Measurements from ENCODE around the gene CRHR2.

Gene CRHR2

DNA sequence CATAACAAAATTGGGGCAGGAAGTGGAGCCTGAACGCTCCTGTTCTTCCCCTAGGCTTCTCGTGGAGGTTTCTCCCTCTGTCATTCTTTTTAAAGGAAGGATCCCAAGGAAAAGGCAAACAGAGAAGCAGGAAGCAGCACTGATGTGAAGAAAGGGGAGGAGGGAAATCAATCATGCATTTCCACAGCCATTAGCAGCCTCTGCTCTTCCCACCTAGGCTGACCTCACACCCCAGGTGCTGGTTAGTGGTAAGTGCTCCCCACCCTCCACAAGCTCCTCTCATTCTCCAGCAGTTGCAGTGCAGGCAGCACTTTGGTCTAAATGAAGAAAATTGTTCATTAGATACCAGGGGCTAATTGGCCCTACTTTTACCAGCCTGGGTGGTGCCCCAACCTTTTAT, 2.6 kb downstream of the CRHR2 start:
- no peak for DNase-seq (ENCODE audit: low spot score)

DNA sequence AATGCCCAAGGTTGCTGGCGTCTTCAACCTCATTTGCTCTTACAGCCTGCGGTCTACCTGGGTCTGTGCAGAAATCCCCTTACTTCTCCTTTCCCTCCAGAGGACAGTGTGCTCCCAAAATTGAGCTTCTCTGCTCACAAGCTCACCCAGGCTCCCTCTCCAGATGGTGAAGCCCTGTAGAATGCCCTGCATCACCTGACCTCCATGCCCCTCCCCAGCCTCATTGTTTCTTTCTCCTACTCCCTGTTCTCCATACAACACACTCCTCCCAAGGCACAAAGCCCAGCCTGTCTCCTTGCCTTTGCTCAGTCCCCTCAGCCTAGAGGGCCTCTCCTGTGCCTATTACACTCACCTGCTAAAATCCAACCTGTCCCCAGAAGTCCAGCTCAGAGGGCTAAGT, 3.5 kb downstream of the CRHR2 start:
- DNase-seq (ENCODE audit: low spot score), result no peak

- no peak for DNase-seq (ENCODE audit: low spot score)
Measured at GRCh38 chr7:30674876-30675275, 7.4 kb downstream of the CRHR2 start.

- DNase-seq (ENCODE audit: low spot score), result no peak
Measured at GRCh38 chr7:30674420-30674819, 7.8 kb downstream of the CRHR2 start.

- DNase-seq (ENCODE audit: low spot score), result no peak
Measured at GRCh38 chr7:30671793-30672465, 10.3 kb downstream of the CRHR2 start.

DNA sequence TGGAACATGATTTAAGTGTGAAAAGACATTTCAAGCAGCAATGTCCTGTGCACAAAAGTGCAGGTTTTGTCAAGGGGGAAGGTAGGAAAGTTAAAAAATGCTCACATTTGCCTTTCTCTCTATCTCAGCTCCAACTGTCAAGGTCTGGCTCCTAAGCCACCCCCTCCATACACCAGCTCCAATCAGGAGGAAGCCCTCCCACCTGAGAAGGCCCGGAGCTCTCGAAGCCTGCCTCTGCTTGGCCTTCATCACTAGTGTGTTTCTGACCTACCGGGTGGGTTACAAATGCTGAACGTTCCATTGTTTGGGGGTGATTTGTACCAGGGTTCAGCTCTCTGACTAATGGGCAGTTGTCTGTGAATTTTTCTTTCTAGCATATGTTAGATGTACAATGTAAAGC, 14.2 kb downstream of the CRHR2 start:
- DNase-seq (ENCODE audit: low spot score), result no peak

DNA sequence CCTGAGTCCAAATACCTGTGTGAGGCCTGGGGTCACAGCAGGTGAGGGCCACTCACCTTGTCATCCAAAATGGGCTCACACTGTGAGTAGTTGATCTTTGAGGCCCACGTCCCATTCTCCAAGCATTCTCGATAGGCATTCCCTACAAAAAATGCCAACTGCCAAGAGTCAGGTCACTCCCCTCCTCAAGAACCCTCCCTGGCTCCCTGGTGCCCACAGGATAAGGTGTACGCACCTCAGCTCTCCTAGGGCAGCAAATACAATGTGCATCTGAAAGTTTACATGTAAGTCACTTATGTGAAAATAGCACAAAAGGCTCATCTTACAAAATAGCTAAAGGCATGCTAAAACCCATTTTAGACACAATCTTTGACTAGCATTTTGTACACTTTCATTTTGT, 15.1 kb downstream of the CRHR2 start:
- no peak for DNase-seq (ENCODE audit: low spot score)

GRCh38 chr7:30665449-30665848, 16.8 kb downstream of the CRHR2 start:
- no peak for DNase-seq (ENCODE audit: low spot score)

DNA sequence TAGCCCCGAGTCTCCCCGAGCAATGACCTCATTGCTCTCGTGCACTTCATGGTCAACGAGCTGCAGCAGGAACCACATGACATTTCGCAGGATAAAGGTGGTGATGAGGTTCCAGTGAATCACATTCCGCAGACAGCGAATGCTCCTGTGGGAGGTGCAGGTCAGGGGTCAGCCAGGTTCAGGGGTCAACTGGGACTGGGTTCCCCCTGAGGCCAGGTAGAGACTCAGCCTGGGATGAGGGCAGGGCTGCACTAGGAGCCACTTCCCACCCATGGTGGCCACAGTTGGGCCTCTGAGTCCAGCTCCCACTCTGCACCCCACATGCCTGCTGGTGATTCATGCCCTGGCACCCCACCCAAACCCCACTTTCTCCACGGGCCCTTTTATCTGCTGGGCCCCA, 17.2 kb downstream of the CRHR2 start:
- DNase-seq (ENCODE audit: low spot score), result no peak

- DNase-seq (ENCODE audit: low spot score), result no peak
Measured at GRCh38 chr7:30664184-30664885, 17.9 kb downstream of the CRHR2 start.

- DNase-seq (ENCODE audit: low spot score), result no peak
Measured at GRCh38 chr7:30663414-30663813, 18.8 kb downstream of the CRHR2 start.

DNA sequence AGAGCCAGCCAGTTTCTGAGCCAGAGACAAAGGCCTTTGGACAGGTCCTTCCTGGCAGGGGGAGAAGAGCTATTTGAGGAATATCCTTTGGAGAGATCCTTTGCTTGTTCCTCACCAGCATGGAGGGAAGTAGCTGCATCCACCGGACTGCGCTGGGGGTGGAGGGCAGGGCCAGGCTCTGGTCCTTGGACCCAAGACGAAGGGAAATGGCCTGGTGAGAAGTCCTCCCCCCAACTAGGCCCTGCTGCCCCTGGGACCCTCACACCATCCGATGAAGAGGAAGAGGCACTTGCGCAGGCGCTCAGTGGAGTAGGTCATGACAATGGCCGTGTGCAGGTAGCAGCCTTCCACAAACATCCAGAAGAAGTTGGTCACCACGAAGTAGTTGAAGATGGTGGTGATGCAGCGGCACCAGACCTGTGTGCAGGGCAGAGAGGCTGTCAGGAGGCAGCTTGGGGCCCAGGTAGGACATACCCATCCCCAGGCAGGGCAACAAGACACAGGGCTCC, 19.8 kb downstream of the CRHR2 start:
- no peak for DNase-seq (ENCODE audit: low spot score)

DNA sequence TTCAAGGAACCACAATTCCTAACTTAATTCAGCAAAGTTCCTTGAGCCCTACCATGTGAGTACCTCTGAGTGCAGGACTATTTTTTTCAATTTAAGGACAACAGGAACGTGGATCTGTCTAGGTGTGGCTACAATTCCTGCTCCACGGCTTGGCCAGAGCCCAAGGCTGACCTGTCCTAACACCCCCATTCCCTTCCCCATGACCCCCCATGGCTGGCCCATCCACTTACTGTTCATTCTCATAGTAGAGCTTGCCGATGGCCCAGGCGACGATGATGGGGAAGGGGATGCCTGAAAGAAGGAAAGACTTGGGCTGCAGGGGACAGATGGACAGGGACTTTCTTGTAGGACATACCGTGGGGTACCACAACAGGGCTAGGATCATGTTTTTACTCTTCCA, 20.3 kb downstream of the CRHR2 start:
- DNase-seq (ENCODE audit: low spot score), result no peak

GRCh38 chr7:30660331-30661255, 21.7 kb downstream of the CRHR2 start:
- DNase-seq (ENCODE audit: low spot score), result no peak

DNA sequence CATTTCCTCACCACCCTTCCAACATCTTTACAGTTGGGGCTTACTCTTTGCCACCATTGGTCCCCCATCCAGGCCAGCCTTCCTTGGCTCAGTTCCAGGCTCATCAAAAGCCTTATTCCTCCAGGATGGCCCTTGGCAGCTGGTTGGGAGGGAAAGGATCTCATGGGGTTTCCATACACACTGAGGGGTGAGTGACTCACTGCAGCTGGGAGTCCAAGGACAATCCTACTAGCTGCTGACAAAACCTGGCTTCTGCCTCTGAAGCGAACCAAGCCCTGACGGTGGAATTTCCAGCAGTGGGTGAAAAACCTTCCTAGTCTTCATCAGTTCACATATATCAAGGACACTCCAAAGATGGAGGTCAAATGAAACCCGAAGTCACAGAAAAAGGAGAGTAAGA, 22.9 kb downstream of the CRHR2 start:
- no peak for DNase-seq (ENCODE audit: low spot score)

- DNase-seq (ENCODE audit: low spot score), result no peak
Measured at GRCh38 chr7:30658479-30659074, 23.7 kb downstream of the CRHR2 start.

DNA sequence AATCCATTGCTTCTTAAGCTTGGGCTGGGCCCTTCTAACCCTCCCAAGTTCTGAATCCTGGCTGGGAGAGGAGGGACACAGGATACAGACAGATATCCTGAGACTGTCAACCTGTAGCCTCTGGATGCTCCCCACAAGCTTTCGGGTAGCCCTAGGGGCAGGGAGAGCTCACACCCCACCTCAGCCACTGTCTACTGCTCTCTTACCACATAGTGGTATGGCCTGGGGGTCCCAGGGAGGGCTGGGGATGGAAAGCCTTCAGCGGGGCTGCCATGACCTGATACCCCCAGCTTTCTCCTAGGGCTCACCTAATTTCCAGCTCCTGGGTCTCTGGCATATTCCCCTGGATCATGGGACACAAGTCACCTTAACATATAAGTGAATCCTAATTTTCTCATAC, 25.1 kb downstream of the CRHR2 start:
- no peak for DNase-seq (ENCODE audit: low spot score)

GRCh38 chr7:30656006-30656957, 26.0 kb downstream of the CRHR2 start:
- DNase-seq (ENCODE audit: low spot score), result no peak

DNA sequence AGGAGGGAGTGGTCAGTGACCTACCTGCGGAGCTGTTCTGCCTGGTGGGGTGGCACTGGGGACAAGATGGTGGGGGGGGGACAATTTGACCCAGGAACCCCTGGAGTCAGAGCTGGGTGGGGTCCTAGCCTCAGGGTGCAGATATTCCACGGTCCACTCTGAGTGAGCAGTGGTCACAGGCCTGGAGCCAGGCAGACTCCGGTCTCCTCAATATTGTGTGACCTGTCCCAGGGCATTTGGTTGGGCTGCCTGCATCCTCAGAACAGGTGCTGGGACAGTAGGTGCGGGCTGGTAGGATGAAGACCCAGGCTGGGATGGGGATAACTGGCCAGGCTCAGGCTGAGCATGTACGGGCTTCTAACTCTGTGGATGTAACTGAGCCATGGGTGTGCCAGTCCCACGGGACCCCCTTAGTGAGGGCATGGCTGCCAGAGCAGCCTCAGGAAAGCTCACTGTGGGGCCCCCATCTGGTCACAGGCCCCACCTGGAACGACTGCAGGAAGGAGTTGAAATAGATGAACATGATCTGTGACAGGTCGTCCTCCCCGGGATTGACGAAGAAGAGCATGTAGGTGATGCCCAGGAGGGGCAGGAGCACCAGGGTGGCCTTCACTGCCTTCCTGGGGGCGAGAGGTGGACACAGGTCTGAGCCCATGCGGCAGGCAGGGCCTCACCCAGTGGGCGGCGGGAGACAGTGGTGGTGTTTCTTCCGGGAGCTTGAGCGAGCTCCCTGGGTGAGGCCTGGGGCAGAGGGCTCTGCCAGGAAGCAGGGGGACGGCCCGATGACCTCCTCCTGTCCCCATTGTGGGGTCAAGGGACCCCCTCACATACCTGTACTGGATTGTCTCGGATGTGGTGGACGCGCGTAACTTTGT, 26.9 kb downstream of the CRHR2 start:
- no peak for DNase-seq (ENCODE audit: low spot score)
